SK-N-MC (cell line): ENCODE measurements around the gene MAGIX.

Source experiments
- EZH2 ChIP-seq: fragments of 200-600 bp; sonication (generic); IDR thresholded peaks from one replicate; pipeline ENCODE4 v1.6.1; 2017; ENCODE audit warnings: antibody characterized with exemption
- FOXP2 ChIP-seq: optimal IDR thresholded peaks from 2 replicates; pipeline ENCODE3; 2011; ENCODE audit warnings: mild to moderate bottlenecking, moderate library complexity; ENCODE audit not compliant: insufficient read depth; ENCODE audit errors: extremely low read length, control extremely low read depth
- POLR2AphosphoS5 ChIP-seq: IDR thresholded peaks from 2 replicates; pipeline ENCODE4 v1.6.1; 2012; ENCODE audit warnings: mild to moderate bottlenecking, low read depth, low read length, borderline replicate concordance

GRCh38 chrX:49155900-49156837 lies 6.4 kb upstream of the MAGIX start:
- no peak for TF ChIP-seq POLR2AphosphoS5
- TF ChIP-seq EZH2, result no peak
- TF ChIP-seq FOXP2, result no peak
